Skeletal muscle satellite cell (primary cell): ENCODE measurements around the gene EIF2B2.

Experiments used
- H3K27me3 ChIP-seq: 2 replicates; pipeline ENCODE4 v1.7.0; 2013; ENCODE audit warnings: low read length; ENCODE audit not compliant: control insufficient read depth, insufficient read depth
- H3K36me3 ChIP-seq: 2 replicates; pipeline ENCODE4 v1.7.0; 2013; ENCODE audit warnings: mild to moderate bottlenecking, control low read depth, low read length; ENCODE audit not compliant: insufficient read depth
- H3K4me1 ChIP-seq: 2 replicates; pipeline ENCODE4 v1.7.0; 2013; ENCODE audit warnings: low read length; ENCODE audit not compliant: control insufficient read depth, insufficient read depth
- H3K4me2 ChIP-seq: 2 replicates; pipeline ENCODE4 v1.7.0; 2013; ENCODE audit warnings: mild to moderate bottlenecking, low read length
- H3K4me3 ChIP-seq: 2 replicates; pipeline ENCODE4 v1.7.0; 2013; ENCODE audit warnings: low read length
- H3K9ac ChIP-seq: 2 replicates; pipeline ENCODE4 v1.7.0; 2013; ENCODE audit warnings: mild to moderate bottlenecking, low read depth, low read length, moderate library complexity
- H3K9me3 ChIP-seq: replicated peaks from 2 replicates; pipeline ENCODE4 v1.7.0; 2013; ENCODE audit warnings: mild to moderate bottlenecking, control low read depth, low read length

Gene EIF2B2

DNA sequence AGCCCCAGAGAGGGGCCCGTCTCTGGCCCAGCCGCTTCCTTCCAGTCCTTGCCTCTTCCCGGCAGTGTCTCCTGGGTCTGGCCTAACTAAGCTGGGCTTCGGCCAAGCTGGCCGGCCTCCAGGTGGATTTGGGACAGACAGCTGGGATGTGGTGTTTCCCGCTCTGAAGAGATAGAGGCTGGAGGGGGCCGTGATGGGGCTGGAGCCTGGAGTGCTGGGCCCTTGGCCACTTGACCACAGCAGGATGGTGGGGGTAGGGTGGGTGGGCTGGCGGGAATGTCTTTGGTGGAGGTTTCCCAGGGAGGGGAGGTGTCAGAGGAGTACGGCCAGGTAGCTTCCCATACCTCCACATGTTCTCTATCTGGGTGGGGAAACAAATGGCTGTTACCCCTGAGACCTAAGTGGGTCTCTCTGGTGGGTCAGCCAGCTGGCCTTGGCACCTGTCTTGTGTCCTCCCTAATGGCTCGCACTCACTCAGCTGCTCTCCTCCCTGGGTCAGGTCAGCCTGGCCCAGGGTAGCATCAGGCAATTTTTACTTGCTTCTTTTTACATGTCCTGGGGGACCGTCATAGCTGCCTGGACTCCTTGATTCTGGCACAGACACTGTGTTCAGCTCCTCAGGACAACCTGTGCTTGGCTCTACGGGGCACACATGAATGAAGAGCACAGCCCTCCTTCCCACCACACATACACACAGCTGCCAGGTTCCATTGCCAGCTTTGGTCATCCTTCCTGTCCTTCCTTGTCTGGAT lies 27.5 kb upstream of the EIF2B2 start:
- Histone ChIP-seq H3K27me3 (no peaks in the 10 kb centered on the region), H3K9me3 (no peaks in the 10 kb centered on the region), H3K36me3 (no peaks in the 10 kb centered on the region), H3K4me3 (no peak overlapping the region), H3K4me1 (peaks cover 55% of the 10 kb centered on the region), H3K4me2 (no peak overlapping the region), H3K9ac (no peak overlapping the region)

DNA sequence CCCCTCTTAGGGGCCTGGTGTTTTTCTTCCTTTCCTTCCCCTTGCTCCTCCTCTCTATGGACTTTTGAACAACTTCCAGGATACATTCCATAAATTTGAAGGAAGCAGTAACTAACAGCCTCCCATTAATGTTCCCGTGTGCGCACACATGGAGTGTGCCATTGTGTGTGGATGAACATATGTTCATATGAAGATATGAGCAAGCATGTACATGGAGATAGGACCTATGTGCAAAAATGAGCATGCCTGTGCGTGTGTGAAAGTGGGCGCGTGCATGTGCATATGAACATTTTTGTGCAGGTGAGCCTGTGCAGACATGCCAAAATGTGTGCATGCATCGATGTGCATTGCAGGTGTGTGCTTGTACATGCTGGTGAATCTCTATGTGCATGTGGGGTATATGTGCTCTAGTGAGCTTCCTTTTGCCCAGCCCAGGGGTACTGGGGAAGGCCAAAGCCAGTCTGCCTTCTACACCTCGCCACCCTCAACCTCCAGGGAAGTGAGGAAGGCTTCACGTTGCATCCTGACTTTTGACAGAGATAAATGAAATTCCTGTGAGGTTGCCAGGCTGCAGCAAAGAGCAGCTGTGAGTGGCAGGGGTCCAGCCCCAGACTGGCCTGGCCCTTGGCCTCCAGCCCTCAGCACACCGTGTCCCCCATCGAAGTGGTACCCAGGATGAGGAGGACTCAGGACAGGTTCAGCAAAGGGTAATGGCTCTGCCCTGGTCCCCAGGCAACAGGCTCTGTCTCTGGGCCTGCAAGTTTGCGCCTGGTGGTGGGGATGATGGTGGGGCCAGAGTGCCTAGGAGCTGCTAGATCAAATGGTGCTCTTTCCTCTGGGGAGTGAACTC lies 26.2 kb upstream of the EIF2B2 start:
- Histone ChIP-seq H3K36me3 (no peaks in the 10 kb centered on the region), H3K4me2 (no peak overlapping the region), H3K27me3 (no peaks in the 10 kb centered on the region), H3K9ac (no peak overlapping the region), H3K9me3 (no peaks in the 10 kb centered on the region), H3K4me3 (no peak overlapping the region), H3K4me1 (peaks cover 68% of the 10 kb centered on the region)

GRCh38 chr14:74977164-74977900 lies 25.4 kb upstream of the EIF2B2 start:
- Histone ChIP-seq H3K4me3 (no peak overlapping the region), H3K9ac (no peak overlapping the region), H3K9me3 (no peaks in the 10 kb centered on the region), H3K4me2 (no peak overlapping the region), H3K4me1 (peaks cover 76% of the 10 kb centered on the region), H3K36me3 (no peaks in the 10 kb centered on the region), H3K27me3 (no peaks in the 10 kb centered on the region)

- Histone ChIP-seq H3K4me1 (peaks cover 79% of the 10 kb centered on the region), H3K9me3 (no peaks in the 10 kb centered on the region), H3K27me3 (no peaks in the 10 kb centered on the region), H3K36me3 (no peaks in the 10 kb centered on the region), H3K4me3 (no peak overlapping the region), H3K9ac (no peak overlapping the region), H3K4me2 (no peak overlapping the region)
Observed at GRCh38 chr14:74977901-74978385, 24.8 kb upstream of the EIF2B2 start.

DNA sequence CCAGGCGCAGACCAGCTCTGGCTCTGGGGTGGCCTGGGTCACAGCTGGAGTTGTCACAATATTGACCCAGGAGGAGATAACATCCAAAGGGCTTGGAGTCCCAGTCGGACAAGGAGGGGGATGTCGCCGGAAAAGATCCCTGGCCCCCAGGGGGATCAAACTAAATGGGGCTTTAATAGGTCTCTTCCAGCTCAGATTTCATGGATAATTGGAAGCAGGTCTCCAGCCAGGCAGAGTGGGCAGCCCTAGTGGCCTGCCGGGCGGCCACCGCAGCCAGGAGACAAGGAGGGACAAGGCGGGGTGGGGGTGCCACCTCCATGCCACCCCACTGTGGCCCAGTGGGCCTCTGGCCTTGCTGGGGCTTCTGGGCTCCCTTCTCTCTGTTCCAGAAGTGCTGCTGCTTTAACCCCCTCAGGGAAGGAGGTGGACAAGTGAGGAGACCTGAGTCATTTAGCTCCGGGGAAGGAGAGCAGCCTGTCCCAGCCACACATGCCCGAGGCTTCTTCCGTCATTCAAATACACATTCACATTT lies 24.2 kb upstream of the EIF2B2 start:
- peak overlapping the region; percentile 31 for H3K9ac ChIP-seq
- peak overlapping the region; percentile 71 for H3K4me2 ChIP-seq
- no peaks in the 10 kb centered on the region for H3K27me3 ChIP-seq
- no peak overlapping the region for H3K4me3 ChIP-seq
- H3K9me3 ChIP-seq, result no peaks in the 10 kb centered on the region
- no peaks in the 10 kb centered on the region for H3K36me3 ChIP-seq
- H3K4me1 ChIP-seq, result peaks cover 79% of the 10 kb centered on the region

DNA sequence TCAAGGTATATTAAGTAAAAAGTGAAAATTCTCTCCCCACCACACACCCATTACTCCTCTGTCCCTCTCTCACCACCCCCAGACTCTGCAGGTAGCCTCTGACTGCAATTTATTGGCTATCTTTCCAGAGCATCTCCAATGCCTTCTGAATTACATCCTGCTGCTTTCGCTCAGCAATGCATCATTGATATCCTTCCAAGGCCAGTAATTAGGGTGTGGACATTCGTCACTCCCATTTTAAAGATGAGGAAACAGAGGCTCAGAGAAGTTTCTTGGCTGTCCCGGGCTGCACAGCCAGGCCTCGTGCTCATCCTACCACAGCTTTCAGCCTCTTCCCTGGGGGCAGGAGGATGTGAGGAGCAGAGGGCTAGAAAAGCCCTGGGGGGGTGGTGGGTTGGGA lies 23.7 kb upstream of the EIF2B2 start:
- Histone ChIP-seq H3K4me1 (peaks cover 76% of the 10 kb centered on the region), H3K4me3 (no peak overlapping the region), H3K27me3 (no peaks in the 10 kb centered on the region), H3K36me3 (no peaks in the 10 kb centered on the region), H3K4me2 (peak overlapping the region; percentile 71), H3K9ac (peak overlapping the region; percentile 70), H3K9me3 (no peaks in the 10 kb centered on the region)

DNA sequence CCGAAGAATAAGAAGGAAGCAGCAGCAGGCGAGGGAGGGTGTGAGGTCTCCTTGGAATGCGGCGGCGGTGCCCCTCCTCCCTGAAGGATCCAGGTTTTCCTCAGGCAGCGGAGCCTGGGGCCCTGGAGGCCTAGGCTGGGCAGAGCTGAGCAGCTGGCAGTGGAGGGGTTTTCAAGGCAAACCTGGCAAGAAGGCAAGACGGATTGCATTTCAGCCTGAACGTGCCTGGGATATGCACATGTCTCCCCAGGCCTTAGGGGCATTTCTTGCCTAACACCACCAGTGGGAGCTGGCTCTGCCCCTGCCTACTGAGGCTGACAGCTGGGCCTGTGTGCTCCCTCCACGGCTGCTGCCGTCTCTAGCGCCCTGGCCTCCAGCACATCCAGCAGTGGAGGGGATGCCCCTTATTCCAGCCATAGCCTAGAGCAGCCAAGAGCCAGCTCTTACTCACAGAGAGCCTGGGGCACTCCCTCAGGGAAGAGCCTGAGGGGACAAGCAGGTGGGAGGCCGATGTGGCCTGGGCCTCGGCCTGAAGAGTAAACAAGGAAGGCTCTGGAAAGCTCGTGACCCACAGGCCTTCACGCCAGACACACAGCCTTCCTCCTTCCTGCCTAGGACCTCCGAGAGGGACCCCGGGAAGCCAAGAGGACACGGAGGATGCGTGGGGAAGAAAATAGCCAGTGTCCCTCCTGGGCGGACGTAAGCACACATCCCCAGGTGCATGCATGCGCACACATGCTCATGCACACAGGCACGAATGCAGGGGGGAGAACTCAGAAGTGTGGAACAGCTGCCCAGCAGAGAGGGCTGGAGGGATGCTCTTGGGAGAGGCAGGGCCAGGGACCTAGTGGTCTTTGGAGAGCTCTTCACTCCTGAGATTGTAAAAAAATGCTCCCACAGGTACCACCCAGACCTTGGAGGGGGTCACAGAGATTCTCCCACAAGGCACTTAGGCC lies 23.0 kb upstream of the EIF2B2 start:
- Histone ChIP-seq H3K9ac (peak overlapping the region; percentile 70), H3K4me3 (peak overlapping the region; percentile 42), H3K27me3 (no peaks in the 10 kb centered on the region), H3K4me2 (peak overlapping the region; percentile 71), H3K36me3 (no peaks in the 10 kb centered on the region), H3K9me3 (no peaks in the 10 kb centered on the region), H3K4me1 (peaks cover 73% of the 10 kb centered on the region)

GRCh38 chr14:74980398-74980730 lies 22.4 kb upstream of the EIF2B2 start:
- Histone ChIP-seq H3K4me1 (peaks cover 70% of the 10 kb centered on the region), H3K4me3 (peak overlapping the region; percentile 42), H3K9ac (peak overlapping the region; percentile 70), H3K27me3 (no peaks in the 10 kb centered on the region), H3K36me3 (no peaks in the 10 kb centered on the region), H3K4me2 (peak overlapping the region; percentile 71), H3K9me3 (no peaks in the 10 kb centered on the region)

- Histone ChIP-seq H3K4me2 (peak overlapping the region; percentile 71), H3K27me3 (no peaks in the 10 kb centered on the region), H3K36me3 (no peaks in the 10 kb centered on the region), H3K9me3 (no peaks in the 10 kb centered on the region), H3K9ac (peak overlapping the region; percentile 70), H3K4me1 (peaks cover 66% of the 10 kb centered on the region), H3K4me3 (peak overlapping the region; percentile 42)
Observed at GRCh38 chr14:74980731-74981461, 21.8 kb upstream of the EIF2B2 start.

GRCh38 chr14:74981462-74981782 lies 21.3 kb upstream of the EIF2B2 start:
- Histone ChIP-seq H3K27me3 (no peaks in the 10 kb centered on the region), H3K9ac (peak overlapping the region; percentile 70), H3K4me3 (peak overlapping the region; percentile 42), H3K4me2 (peak overlapping the region; percentile 71), H3K36me3 (no peaks in the 10 kb centered on the region), H3K4me1 (peaks cover 66% of the 10 kb centered on the region), H3K9me3 (no peaks in the 10 kb centered on the region)
